ENCODE results near the gene SLC30A7.

DNA sequence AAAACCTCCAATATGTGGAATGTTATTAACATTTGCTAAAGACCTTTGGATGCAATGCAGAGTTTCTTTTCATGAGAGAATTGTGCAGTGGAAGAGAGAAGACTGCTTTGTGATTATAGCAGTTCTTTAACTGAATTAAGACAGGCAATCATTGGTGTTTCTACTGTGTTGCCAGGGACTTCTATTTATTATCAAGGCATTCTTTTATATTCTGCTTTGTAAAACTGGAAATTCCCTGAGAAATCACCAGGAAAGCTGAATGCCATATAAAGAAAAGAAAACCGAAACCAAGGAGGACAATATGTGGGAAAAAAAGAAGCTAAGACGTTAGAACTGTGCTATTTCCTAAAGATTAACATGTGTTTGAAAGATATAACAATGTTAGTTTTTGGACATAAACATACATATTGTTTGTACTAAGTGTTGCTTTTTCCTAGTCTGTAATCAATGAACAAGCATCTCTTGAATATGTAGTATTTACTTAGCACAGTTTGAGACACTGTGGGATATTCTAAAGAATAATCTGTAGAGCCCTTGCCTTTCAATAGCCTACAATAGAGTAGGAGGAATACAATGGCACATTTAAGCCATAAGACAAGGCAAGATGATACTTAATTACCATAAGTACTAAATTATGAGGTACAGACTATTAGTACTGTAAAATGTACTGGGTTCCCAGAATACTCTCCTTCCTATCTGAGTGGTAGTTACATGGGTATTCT lies 48.4 kb upstream of the SLC30A7 start:
- TF ChIP-seq, protein P1, sequence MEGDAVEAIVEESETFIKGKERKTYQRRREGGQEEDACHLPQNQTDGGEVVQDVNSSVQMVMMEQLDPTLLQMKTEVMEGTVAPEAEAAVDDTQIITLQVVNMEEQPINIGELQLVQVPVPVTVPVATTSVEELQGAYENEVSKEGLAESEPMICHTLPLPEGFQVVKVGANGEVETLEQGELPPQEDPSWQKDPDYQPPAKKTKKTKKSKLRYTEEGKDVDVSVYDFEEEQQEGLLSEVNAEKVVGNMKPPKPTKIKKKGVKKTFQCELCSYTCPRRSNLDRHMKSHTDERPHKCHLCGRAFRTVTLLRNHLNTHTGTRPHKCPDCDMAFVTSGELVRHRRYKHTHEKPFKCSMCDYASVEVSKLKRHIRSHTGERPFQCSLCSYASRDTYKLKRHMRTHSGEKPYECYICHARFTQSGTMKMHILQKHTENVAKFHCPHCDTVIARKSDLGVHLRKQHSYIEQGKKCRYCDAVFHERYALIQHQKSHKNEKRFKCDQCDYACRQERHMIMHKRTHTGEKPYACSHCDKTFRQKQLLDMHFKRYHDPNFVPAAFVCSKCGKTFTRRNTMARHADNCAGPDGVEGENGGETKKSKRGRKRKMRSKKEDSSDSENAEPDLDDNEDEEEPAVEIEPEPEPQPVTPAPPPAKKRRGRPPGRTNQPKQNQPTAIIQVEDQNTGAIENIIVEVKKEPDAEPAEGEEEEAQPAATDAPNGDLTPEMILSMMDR (IDR thresholded peaks at IDR 0.05), result no peak
- TF ChIP-seq EZH2 (IDR thresholded peaks at IDR 0.05) (no peak), EZH2phosphoT487 (IDR thresholded peaks at IDR 0.05) (no peak)
